GM20000 (cell line): ENCODE measurements around the gene SASH1.

Experiments used
- DNase-seq: peaks from one replicate; pipeline ENCODE4 v3.0.0; 2012; ENCODE audit warnings: low spot score
- CTCF ChIP-seq: IDR thresholded peaks from 2 replicates; pipeline ENCODE4 v1.5.1; 2012; ENCODE audit warnings: mild to moderate bottlenecking, control low read depth; ENCODE audit errors: extremely low read depth, missing control alignments

The SASH1 gene

GRCh38 chr6:148304976-148305375, 37.7 kb upstream of the SASH1 start:
- no peak for TF ChIP-seq CTCF
- no peak for DNase-seq

DNA sequence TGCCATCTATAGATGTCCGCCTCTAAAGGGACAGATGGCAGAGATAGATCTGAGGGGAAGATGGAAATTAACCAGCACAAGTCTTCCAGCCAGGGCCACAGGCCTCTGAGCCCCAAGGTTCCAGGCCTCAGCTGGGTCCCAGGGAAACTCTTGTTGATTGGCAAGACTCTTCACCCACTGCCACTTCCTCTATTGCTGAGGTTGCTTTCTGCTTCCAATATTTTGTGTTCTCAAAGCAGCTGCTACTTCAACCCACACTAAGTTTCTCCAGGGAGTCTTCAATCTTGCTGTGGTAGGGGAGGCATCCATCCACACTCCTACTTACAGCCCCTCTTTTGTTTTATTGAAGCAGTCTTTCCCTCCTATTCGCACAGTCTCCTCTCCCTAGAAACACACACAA, 36.4 kb upstream of the SASH1 start:
- no peak for TF ChIP-seq CTCF
- no peak for DNase-seq

GRCh38 chr6:148307405-148307804, 35.2 kb upstream of the SASH1 start:
- no peak for DNase-seq
- TF ChIP-seq CTCF, result no peak

- TF ChIP-seq CTCF, result no peak
- no peak for DNase-seq
Observed at GRCh38 chr6:148309301-148309700, 33.3 kb upstream of the SASH1 start.

GRCh38 chr6:148311966-148312669, 30.5 kb upstream of the SASH1 start:
- DNase-seq, result no peak
- no peak for TF ChIP-seq CTCF

- DNase-seq, result no peak
- TF ChIP-seq CTCF, result no peak
Observed at GRCh38 chr6:148313488-148313887, 29.1 kb upstream of the SASH1 start.

GRCh38 chr6:148316308-148316707, 26.3 kb upstream of the SASH1 start:
- no peak for TF ChIP-seq CTCF
- no peak for DNase-seq
